Measurements from ENCODE around the gene BGN.
A peak's percentile ranks its signal among the peaks of the same experiment; 100 is the strongest.

BGN gene

DNA sequence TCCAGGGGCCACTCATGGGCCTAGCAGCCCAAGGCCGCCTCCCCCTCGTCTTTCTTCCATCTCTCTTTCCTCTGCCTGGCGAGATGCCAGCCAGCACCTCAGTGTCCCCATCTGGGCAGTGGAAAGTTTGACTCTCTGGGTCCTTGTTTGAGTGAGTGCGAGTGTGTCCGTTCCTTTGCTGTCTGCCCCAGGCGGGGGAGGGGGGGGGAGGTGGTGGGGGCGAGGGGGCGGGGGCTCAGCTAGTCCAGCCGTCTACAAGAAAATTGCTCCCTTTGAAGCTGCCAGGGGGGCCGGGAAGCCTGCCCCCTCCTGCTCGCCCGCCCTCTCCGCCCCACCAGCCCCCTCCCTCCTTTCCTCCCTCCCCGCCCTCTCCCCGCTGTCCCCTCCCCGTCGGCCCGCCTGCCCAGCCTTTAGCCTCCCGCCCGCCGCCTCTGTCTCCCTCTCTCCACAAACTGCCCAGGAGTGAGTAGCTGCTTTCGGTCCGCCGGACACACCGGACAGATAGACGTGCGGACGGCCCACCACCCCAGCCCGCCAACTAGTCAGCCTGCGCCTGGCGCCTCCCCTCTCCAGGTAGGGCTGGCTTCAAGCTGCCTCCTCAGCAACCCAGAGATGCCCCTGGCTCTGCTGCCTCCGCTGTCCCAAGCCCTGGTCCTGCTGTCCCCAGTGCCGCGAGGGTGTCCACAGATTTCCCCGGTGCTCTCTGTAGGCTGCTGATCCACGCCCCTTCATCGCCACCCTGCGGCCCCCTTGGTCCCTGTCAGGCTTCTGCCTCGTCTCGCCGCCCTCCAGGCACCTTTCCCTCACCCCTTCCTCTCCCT lies at the start of gene BGN:
TSS of gene BGN (plus strand) at position 440 of the 821 bp plus-strand sequence. CDS start 9,652 bp downstream, outside the sequence.
- DNase-seq = peak in 16 of 56 donors; percentile 2 to 68 (median 30)

DNA sequence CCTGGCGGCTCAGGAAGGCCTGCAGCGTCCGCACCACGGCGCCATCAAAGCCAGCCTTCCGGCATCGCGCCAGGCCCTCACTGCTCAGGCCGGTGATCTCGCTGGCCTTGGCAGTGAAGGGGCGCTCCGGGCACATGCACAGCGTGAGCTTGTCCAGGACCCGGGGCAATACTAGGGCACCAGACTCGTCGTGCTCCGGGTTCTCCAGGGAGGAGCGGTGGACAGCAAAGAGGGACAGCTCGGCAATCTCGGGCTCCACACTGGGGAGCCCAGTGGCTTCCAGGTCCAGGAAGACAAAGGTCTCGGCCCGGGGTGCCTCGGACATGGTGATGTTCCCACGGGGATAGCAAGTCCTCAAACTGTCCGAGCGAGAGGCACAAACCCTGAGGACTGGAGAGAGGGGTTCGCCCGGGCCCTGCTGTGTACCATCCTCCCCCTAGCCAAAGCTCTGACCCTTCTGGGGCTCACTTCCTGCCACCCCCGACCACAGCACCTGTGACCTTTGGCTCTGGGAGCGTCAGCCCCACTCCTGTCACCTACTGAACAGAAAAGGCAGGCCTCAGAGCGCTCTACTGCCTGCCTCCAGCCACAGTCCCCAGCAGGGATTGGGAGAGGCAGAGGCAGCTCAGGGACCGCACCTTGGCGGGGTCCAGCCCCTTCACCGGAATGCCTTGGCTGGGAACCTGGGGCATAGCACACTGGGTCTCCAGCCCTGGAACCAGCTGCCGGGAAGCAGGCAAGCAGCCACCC lies 49.5 kb upstream of the BGN start:
- no peak for DNase-seq

DNA sequence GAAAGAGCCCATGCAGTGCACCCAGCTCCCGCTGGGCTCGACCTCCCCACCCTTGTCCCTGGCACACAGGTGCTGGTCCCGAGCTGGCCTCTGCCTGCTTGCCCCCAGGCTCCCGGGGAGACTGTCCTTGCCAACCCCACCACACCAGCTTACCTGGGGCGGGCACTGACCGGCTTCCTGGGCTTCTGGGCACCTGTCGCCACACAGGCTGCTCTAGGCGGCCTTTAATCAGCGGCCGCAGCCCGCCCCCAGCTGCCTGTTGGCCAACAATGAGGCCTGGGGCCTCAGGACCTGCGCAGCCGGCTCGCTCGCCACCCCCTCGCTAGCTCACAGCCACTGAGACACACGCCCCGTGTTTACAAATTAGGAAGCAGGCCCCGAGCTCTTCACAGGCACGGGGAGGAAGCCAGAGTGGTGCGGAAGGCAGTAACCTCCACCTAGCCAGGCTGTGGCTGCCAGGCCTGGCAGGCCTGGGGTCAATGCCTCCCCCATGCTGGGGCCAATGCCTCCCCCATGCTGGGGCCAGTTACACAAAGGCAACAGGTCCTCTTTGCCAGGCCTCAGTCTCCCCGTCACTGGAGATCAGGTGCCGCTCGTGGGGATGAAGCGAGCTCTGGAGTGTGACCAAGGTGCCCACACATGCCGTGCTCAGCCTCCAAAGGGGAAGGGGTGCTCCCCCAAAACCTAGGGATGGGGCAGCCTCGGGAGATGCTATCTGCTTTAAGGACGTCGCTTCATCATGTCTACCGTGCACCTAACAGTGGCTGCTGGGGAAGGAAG lies 48.7 kb upstream of the BGN start, which contains the start of gene TREX2:
TSS of gene TREX2 (minus strand) at position 201 of the 780 bp plus-strand sequence. CDS start 626 bp downstream, outside the sequence.
- DNase-seq = no peak

DNA sequence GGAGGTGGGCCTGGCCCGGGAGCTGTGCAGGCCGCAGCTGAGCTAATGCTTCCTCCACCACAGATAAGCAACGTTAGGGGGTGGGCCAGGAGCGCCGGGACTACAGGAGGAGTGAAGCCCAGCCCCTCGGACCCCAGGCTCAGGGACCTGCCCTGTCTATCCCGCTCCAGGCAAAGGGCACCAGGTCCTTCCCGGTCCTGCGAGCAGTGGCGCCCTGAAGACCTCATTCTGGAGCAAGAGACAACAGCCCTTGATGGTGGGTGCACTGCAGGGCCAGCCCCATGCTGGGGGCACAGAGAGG lies 48.2 kb upstream of the BGN start:
- DNase-seq = no peak

DNA sequence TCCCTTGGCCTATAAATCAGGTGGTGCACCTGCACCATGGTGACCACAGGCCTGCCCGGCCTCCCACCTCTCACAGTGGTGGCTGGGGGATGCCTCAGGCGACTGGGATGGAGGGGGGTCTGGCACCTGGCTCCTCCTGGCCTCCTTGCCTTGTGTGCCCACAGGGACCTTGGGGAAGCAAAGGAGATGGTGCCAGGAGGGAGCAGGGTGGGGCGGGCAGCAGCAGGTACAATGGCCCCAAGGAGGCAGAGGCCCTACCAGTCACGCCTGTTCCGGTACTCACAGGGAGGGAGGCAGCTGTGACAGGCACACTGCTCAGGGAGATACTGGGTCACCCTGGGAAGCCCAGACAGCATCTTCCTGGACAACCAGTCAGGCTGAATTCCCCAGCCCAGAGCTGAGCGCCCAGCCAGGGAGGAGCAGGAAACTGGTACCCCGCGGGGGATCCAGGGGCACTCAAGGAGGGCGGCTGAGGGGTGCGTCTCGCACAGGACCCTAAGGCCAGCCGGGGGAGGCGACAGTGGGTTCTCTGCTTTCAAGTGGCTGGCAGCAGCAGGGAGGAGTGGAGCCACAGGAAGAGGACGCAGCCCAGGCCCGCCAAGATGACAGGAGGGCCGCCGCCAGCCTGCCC lies 47.7 kb upstream of the BGN start:
- no peak for DNase-seq

DNA sequence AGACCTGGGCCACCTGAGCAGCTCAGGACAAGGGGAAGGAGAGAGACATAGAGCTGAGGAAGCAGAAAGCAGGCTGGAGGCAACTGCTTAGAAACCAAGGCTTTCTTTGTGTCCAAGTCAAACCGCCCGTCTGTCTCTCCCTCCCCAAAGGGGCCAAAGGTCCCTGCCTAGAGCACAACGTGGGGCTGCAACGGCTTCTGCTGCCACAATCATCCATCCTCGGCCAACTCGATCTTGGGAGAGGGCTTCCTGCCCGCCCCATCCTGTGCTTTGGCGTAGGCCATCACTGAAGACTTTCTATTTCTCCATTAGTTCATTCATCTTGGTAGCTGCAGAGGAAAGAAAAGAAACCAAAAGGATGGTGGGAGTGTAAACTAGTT lies 47.2 kb upstream of the BGN start:
- DNase-seq = no peak

DNA sequence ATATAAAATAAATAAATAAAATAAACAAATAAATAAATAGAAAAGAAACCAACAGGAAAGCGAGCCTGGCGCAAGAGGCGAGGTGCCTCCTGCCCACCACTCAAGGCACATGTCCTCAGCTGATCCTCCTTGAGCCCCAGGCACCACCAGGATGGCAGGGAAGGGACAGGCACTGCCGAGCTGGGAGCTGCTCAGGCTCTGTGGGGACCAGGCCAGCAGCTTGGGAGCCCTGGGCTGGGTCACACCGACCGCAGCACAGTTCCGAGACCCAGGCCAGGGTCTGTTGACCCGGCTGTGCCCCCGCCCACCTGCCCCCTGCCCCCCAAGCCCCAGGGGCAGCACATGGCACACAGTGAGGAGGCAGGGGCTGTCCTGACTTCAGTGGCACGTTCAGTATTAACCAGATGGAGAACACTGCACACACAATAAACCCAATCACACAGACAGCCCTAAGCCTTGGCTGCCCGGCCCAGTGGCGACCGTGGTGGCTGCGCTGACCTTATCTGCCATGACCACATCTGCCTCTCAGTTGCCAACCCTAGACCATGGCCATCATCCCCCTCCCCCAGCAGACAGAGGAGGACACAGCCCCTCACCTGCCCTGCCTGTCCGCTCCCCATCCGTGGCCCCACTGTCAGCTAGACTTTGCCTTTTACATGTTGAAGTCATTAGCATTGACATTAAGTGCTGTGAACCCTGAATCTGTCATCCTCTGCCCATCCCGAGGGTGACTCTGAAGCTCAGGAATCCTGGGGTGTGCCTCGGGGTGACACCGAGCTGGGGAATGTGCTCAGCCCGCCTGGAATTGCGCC lies 46.0 kb upstream of the BGN start:
- no peak for DNase-seq

DNA sequence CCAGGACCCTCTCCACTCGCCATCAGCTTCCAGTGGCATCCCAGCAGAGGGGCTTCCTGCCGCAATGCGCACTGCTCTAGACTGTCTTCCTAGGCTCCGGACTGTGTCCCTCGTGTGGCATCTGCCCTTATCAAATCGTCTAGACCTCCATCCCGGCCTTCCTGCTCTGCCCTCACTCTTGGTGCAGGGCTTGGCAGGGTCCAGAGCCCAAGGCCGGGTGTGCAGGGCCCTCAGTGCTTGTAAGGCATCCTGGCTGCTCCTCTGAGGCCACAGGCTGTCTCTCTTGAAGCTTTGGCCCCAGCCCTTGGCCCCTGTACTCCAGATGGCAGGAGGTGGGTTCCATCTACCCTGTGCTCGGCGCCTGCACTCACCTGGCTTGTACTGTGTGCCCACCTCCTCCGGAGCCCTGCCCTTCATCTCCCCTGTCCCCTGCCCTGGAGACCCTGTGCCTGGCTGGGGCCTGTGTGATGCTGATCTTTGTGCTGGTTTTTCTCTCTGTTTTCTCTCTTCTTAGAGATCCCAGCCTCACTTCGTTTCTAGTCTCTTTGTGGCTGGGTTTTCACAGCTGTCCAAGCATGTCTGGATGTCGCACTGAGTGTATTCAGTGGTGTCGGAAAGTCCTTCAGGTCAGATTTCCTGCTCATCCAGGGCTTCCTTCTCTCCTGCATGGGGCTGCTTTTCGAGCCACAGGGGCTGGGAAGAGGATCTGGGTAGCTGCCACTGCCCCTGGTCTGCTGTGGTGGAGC lies 45.2 kb upstream of the BGN start:
- DNase-seq = no peak

DNA sequence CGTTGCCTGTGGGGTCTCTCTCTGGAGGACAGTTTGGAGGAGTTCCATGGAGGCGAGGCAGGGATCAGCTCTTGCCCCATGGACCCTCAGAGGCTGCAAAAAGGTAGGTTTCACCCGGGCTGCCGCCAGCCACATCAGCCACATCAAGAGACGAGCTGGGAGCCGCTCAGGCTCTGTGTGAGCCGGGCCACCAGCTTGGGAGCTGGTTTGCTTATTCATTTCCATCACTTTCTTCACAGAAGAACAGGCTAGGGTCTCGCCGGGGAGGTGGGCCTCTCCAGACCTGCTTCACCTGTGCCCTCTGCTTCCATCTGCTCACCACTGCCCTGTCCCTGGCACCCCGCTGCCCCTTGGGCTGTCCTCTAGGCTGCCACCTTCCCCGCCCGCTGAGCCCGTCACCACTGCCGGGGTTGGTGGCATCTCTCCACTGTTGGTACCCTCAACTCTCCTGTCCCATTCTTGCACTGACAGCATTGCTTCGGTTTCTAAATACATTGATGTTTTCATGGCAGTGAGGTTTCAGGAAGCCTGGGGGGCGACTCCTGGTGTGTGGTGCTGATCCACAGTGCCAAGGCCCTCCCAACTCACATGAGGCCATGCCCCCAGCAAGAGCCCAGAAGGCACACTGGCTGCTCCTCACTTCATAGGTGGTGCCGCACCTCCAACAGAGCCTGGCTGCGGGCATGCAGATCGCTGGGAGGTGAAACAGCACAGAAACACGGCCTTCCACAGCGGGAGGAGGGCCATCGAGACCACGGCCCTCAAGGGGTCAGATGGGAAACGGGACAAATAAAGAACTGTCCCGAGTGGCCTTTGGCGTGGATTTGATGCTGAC lies 44.4 kb upstream of the BGN start:
- no peak for DNase-seq

DNA sequence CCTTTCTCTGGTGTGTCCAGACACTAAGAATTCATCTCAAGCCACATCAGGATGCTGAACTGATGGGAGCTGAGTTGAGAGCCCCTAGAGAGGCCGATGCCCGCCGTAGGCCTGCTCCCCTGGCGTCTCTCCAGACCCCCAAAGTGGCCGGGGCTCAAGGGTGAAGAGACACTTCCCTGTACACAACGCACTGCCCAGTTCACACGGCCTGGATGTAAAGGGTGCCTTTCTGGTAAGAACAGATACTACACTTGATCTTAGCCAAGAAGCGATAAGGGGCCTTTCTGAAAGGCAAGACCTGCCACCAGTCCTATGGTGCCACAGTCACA lies 43.9 kb upstream of the BGN start:
- no peak for DNase-seq

DNA sequence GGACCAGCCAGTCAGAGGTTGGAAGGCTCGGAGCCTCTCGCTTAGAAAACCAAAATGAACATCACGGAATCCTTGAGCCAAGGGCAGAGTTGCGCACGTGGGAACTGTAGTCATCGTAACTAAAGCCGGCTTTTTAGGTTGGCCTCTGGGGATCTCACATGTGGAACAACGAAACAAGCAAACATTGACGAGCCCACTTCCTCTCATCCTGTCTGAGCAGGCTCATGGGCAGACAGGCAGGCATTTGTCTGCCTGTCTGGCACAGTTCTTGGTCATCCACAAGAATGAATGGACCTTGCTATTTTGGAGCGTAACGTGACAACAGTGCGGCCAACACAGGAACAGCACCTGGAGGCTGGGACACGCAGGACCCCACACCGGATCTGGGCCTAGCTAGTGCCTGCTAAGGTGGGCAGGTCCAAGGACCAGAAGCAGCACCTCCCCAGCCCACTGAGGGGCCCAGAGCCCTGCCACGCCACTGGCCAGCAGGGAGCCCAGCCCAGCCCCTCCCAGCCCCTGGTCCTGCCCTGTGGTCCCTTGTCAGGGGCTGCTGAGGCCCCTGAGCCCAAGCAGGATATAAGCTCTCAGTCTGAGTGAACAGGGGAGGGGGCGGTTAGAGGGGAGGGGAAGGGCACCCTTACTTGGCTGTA lies 39.8 kb upstream of the BGN start:
- DNase-seq = no peak

DNA sequence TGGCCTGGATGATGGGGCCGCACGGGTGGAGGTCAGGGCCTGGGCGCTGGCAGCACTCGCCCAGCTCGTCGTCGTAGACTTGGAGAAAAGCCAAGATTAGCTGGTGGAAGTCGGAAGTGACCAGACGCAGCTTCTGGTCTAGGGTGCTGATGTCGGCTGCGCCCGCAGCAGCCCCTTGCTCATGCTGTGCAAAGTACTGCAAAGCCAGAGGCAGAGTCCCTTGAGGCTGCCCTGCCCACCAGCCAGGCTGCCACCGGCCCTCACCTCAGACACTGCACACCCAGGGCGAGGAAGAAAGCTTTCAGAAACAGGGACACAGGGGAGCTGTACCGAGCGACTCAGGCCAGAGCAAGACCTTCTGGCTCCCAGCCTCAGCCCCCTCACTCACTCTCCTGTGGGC lies 39.2 kb upstream of the BGN start:
- no peak for DNase-seq

DNA sequence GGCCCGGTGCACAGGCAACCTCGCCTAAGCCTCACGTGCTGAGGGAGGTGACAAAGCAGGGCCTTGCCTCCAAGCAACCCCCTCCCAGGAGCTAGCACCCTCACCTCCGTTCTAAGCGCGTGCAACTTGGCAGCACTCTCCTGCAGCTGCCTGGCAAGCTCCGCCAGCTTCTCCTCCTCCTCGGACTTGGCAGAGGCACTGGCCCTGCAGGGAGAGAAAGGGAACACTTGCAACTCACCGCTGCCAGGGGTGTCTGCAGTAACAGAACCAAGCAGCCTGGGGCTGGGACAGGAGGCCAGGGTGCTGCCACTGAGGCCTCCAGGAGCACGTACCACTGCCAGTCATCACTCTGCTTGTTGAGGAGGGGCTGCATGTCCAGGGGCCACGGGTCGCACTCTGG lies 38.6 kb upstream of the BGN start:
- peak in 24 of 56 donors; percentile 1 to 52 (median 28) for DNase-seq

DNA sequence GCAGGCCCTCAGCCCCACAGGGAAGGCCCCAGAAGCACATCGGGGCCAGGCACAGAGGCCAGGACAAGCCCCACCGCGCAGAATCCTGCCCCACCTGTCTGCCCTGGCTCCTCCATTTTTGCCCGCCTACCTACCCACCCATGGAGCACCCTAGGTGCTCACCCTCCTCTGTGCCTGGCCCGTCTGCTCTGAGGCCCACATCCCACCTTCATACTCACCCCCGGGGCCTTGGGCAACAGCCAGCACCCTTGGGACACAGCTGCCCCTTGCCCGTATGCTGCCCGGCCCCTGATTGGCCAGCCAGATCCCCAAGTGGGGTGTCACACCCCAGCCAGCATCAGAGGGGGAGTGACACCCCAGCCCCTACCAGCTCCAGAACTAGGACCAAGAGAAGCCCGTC lies 38.1 kb upstream of the BGN start:
- DNase-seq = no peak

DNA sequence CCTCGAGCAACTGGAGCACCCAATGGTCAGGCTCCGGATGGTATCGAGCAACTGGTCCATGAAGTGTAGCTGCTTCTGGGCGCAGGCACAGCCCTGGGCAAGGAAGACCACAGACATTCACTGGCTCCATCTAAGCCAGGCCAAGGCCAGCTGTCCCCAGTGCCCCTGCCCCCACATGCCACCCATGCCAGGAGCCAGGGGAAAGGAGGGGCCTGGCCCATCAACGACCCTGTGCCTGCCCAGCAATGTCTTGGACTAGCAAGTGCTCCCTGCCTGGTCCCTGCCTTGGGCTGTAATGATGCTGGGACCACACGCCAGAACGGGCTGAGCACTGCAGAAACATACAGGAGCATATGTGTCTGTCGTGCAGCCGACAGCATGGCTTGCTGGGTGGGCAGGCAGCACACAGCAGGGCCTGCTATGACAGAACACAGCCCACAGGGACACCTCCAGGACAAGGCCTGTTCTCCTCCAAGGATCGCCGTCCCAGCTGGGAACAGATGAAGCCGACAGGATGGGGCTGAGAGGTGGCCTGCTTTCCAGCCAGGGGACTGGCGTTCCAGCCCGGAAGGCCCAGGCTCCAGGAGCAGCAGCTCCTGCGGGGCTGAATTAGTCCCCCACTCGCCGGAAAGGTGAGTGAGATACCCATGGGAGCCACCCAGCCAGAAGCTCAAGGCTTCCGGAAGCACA lies 37.5 kb upstream of the BGN start:
- DNase-seq = no peak

DNA sequence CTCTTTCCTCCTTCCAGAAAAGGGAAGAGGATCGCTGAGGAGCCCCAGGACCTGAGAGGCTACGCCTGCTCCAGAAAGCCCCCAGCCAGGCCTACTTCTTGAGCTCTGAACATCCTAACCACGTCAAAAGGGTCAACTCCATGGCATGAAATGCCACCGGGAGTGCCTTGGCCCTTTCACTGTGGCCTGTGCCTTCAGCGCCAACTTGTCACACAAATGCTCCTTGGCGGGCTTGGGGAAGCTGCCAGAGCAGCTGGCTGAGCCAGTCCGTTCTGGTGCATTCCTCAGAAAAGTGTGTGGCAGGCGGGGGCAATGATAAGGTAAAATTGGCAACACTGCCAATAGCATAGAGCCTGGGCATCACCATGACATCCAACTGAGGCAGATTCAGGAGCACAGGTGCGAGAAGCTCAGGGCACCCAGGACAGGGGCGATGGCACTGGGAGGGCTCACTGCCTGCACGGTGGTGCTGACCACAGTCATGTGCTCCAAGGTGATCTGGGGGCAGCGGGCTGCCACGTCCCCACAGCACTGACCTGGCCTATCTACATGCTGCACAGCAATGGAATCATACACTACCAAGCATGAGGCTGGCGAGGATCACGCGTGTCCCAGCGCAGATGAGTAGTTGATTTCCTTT lies 36.8 kb upstream of the BGN start:
- no peak for DNase-seq

DNA sequence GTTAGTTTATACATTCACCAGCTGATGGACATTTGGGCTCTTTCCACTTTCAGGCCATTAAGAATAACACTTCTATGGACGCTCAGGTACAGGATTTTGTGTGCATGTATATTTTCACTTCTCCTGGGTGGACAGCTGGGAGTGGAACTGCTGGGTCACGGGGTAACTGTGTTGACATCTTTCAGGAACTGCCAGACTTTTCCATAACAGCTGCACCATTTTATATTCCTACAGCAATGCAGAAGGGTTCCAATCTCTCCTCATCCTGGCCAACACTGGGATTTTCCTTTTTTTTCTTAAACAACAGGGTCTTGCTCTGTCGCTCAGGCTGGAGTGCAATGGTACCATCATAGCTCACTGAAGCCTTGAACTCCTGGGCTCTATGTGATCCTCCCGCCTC lies 36.3 kb upstream of the BGN start:
- no peak for DNase-seq

DNA sequence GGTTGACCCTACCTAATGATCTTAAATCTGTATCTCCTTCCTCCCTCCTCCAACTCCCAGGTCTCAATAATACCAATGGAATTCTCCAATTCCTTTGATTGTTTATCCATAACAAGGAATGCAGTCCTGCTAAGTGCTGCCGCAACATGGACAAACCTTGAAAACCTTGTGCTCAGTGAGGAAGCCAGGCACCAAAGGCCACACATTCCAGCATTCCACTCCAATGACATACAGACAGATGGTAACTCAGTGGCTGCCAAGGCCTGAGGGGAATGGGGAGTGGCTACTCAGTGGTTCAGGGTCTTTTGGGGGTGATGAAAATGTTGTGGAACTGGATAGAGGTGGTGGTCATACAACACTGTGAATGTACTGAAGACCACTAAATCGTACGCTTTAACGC lies 34.8 kb upstream of the BGN start:
- no peak for DNase-seq
